Rectal smooth muscle tissue (tissue), 1 donor: ENCODE results near the gene SNCAIP.
A peak's percentile ranks its signal among the peaks of the same experiment; 100 is the strongest.
"Not testable (repeated sequence)": the region's sequence is repeated elsewhere in the genome, so short reads cannot be mapped to it uniquely, and the experiment has no call there.

Experiments
- H3K27ac ChIP-seq: one replicate; pipeline ENCODE4 v1.7.0; 2013; ENCODE audit warnings: low read depth, low read length, inconsistent platforms
- H3K27me3 ChIP-seq: one replicate; pipeline ENCODE4 v1.7.0; 2013; ENCODE audit warnings: low read length; ENCODE audit not compliant: control insufficient read depth, insufficient read depth
- H3K36me3 ChIP-seq: one replicate; pipeline ENCODE4 v1.7.0; 2013; ENCODE audit warnings: low read length; ENCODE audit not compliant: control insufficient read depth, insufficient read depth
- H3K4me1 ChIP-seq: one replicate; pipeline ENCODE4 v1.7.0; 2013; ENCODE audit warnings: low read length; ENCODE audit not compliant: control insufficient read depth, insufficient read depth
- H3K4me3 ChIP-seq: one replicate; pipeline ENCODE4 v1.7.0; 2013; ENCODE audit warnings: low read length
- H3K9ac ChIP-seq: one replicate; pipeline ENCODE4 v1.7.0; 2013; ENCODE audit warnings: low read length

Gene SNCAIP

DNA sequence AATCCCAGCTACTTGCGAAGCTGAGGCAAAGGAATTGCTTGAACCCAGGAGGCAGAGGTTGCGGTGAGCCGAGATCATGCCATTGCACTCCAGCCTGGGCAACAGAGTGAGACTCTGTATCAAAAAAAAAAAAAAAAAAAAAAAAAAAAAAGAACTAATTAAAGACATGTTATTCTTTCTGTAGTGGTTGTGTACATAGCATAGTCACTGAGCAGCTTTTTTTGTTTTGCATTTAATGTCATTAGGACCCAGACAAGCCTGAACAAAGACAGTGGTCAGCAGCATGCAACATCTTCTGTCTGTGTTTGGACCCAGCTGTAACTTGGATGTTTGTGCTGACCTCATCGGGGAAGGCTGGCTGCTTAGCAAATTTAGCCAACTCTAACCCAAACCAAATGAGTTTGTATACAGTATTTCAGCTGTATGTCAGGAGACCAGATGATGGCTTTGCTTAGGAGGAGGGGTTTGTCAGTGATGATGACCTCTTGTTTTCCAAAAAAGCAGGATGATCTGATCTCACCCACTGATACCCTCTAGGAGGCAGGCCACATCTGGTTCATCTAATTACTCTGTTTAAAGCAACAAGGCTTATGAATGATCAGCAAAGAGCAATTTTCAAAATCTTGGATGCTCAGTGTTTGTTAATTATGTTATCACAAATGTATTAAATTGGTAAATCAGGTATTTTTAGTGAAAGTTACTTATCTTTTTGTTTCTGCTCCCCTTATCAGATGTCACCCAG lies 39.5 kb downstream of the SNCAIP start:
- Histone ChIP-seq H3K36me3 (no peaks in the 10 kb centered on the region), H3K4me3 (no peak overlapping the region), H3K27me3 (no peaks in the 10 kb centered on the region), H3K4me1 (peaks cover 2% of the 10 kb centered on the region), H3K27ac (no peak overlapping the region), H3K9ac (no peak overlapping the region)

GRCh38 chr5:122352331-122352730 lies 40.3 kb downstream of the SNCAIP start:
- Histone ChIP-seq H3K4me3 (no peak overlapping the region), H3K9ac (no peak overlapping the region), H3K36me3 (no peaks in the 10 kb centered on the region), H3K27ac (no peak overlapping the region), H3K4me1 (peaks cover 2% of the 10 kb centered on the region), H3K27me3 (no peaks in the 10 kb centered on the region)

- not testable (repeated sequence) for H3K4me1 ChIP-seq, H3K27me3 ChIP-seq, H3K27ac ChIP-seq, H3K9ac ChIP-seq, H3K4me3 ChIP-seq, H3K36me3 ChIP-seq
Measured at GRCh38 chr5:122353361-122353760, 41.3 kb downstream of the SNCAIP start.

GRCh38 chr5:122354293-122354692 lies 42.3 kb downstream of the SNCAIP start:
- Histone ChIP-seq H3K4me3 (no peak overlapping the region), H3K36me3 (no peaks in the 10 kb centered on the region)

GRCh38 chr5:122355324-122355723 lies 43.3 kb downstream of the SNCAIP start:
- Histone ChIP-seq H3K36me3 (no peaks in the 10 kb centered on the region), H3K4me3 (no peak overlapping the region), H3K27me3 (no peaks in the 10 kb centered on the region), H3K4me1 (peaks cover 4% of the 10 kb centered on the region), H3K9ac (no peak overlapping the region), H3K27ac (no peak overlapping the region)

More at GRCh38 chr5:122354293-122354692, 42.3 kb downstream of the SNCAIP start:
- Histone ChIP-seq H3K9ac (no peak overlapping the region), H3K4me1 (peaks cover 4% of the 10 kb centered on the region), H3K27me3 (no peaks in the 10 kb centered on the region), H3K27ac (no peak overlapping the region)

- no peak overlapping the region for H3K27ac ChIP-seq
- H3K4me1 ChIP-seq = peaks cover 4% of the 10 kb centered on the region
- H3K4me3 ChIP-seq = no peak overlapping the region
- H3K9ac ChIP-seq = no peak overlapping the region
- no peaks in the 10 kb centered on the region for H3K36me3 ChIP-seq
- H3K27me3 ChIP-seq = no peaks in the 10 kb centered on the region
Measured at GRCh38 chr5:122356855-122357254, 44.8 kb downstream of the SNCAIP start.

DNA sequence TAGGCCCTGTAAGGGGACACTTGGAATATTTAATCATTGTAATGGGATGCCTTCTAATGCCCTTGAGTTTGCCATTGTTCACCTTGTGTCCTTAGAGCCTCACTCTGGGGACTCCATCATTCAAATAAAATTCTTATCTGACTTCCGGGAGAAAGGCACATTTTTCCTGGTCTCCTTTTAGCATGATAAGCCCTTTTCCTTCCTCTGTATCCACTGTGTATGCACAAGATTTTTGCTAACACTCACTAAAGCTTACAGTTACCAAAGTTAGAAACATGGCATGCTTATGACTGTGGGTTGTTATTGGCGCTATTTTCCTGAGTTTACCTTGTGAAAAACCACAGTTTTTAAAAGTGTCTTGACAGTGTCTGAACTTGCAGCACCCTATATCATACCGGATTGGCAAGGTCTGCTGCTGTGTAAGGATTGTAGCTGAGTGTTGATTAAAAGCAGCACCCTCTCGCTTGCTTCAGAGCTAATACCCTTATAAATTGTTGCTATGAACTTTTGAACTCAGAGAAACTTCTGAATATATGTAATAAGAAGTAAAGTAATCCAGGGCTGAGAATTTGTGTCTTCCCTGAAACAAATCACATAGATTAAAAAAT lies 46.4 kb downstream of the SNCAIP start:
- H3K4me3 ChIP-seq = no peak overlapping the region
- H3K27me3 ChIP-seq = no peaks in the 10 kb centered on the region
- peaks cover 4% of the 10 kb centered on the region for H3K4me1 ChIP-seq
- no peaks in the 10 kb centered on the region for H3K36me3 ChIP-seq
- H3K9ac ChIP-seq = no peak overlapping the region
- no peak overlapping the region for H3K27ac ChIP-seq

- Histone ChIP-seq H3K9ac (no peak overlapping the region), H3K36me3 (no peaks in the 10 kb centered on the region), H3K4me1 (peaks cover 5% of the 10 kb centered on the region), H3K4me3 (no peak overlapping the region), H3K27me3 (no peaks in the 10 kb centered on the region), H3K27ac (no peak overlapping the region)
Measured at GRCh38 chr5:122362361-122362760, 50.3 kb downstream of the SNCAIP start.

GRCh38 chr5:122363623-122364022 lies 51.6 kb downstream of the SNCAIP start:
- H3K36me3 ChIP-seq = no peaks in the 10 kb centered on the region
- no peaks in the 10 kb centered on the region for H3K27me3 ChIP-seq

GRCh38 chr5:122366501-122366900 lies 54.5 kb downstream of the SNCAIP start:
- Histone ChIP-seq H3K27me3 (no peaks in the 10 kb centered on the region), H3K27ac (no peak overlapping the region), H3K4me3 (no peak overlapping the region), H3K9ac (no peak overlapping the region), H3K4me1 (peaks cover 3% of the 10 kb centered on the region), H3K36me3 (no peaks in the 10 kb centered on the region)

More at GRCh38 chr5:122363623-122364022, 51.6 kb downstream of the SNCAIP start:
- H3K27ac ChIP-seq = no peak overlapping the region
- H3K4me1 ChIP-seq = peaks cover 5% of the 10 kb centered on the region
- no peak overlapping the region for H3K9ac ChIP-seq
- H3K4me3 ChIP-seq = no peak overlapping the region

- no peak overlapping the region for H3K27ac ChIP-seq
- no peak overlapping the region for H3K9ac ChIP-seq
- no peak overlapping the region for H3K4me3 ChIP-seq
- no peaks in the 10 kb centered on the region for H3K27me3 ChIP-seq
- H3K4me1 ChIP-seq = peaks cover 3% of the 10 kb centered on the region
- H3K36me3 ChIP-seq = no peaks in the 10 kb centered on the region
Measured at GRCh38 chr5:122367456-122367855, 55.4 kb downstream of the SNCAIP start.

- H3K9ac ChIP-seq = no peak overlapping the region
- peak overlapping the region; percentile 9 for H3K27ac ChIP-seq
- H3K36me3 ChIP-seq = no peaks in the 10 kb centered on the region
- H3K4me1 ChIP-seq = peaks cover 6% of the 10 kb centered on the region
- no peaks in the 10 kb centered on the region for H3K27me3 ChIP-seq
- H3K4me3 ChIP-seq = no peak overlapping the region
Measured at GRCh38 chr5:122368510-122369251, 56.6 kb downstream of the SNCAIP start.
